ENCODE results near the gene ZNF624.
A peak's percentile ranks its signal among the peaks of the same experiment; 100 is the strongest.

The ZNF624 gene

DNA sequence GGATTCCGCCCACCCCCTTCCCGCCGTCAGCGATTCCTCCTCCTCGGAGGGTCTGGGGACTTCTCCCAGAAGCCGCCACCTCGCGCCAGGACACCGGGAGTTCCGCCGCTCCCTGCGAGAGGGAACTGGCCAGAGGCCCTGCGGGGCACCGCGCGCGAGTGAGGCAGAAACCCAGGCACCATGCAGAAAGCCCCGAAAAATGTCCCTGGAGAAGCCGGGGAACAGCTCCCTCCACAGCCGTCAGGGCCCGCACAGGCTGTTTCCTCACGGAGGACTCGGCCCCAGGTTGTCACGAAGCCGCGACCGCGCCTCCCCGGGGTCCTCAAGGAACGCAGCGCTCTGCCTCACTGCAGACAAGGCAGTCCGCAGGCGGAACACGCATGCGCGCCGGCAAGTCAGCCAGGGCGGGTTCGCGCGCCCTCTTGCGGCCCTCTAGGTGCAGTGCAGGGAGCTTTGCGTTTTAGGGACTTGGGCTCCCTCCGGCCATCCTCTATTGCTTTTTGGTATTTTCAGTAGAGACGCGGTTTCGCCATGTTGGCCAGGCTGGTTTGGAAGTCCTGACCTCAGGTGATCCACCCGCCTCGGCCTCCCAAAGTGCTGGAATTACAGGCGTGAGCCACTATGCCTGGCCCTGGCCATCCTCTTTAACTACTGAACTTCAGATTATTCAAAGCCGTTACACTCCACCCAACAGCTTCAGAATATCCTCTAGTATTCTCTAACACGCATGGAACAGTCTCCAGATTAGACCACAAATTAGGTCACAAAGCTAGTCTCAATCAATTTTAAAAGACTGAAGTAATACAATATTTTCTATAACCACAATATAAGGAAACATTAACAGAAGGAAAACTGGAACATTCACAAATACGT is 64.3 kb downstream of the ZNF624 start:
- peak; percentile 93 for DNase-seq

DNA sequence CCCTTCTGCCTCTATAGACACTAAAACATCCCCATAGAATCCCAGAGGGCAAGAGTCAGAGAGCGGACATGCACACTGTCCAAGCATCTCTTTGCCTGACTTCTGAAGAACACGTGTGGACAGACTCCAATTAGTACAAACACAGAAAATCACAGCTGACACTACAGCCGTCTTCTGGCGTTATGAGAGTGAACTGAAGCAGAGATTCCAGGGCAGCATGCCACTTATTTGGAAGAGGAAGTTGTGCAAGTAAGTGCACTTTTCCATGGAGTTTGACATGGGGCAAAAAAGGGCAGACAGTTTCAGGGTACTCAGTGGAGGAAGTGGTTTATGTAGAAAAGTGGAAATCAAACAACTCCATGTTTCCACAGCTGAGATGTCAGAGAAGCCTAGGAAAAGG is 67.9 kb downstream of the ZNF624 start:
- no peak for DNase-seq

DNA sequence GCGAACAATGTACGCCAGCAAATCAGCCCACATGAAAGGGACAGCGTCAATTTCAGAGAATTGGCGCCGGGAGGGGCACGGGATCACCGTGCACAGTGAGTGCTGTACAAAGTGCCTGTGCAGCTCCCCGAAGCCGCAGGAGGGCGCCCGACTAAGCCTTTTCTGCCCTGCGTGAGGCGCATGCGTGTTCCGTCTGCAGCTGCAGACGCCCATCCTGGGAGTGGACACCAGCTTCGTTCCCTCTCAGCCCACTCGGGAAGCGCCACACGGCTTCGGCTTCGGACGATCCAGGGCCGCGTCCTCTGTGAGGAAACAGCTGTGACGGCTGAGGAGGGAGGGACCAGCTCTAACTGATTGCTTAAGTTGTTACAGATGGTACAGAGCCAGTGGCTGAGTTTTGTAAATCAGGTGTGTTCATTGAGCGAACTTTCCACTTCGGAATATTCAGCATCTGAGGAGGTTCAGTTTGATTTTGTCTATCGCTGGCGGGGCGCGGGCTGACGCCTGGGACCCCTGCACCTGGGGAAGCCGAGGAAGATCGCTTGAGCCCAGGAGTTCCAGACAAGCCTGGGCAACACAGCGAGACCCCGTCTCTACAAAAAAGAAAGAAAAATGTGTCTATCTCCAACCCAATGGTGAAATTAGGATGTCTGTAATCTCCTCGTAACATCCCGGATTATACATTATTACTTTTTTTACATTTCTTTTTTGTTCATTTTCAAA is 69.2 kb downstream of the ZNF624 start:
- DNase-seq = peak; percentile 87

DNA sequence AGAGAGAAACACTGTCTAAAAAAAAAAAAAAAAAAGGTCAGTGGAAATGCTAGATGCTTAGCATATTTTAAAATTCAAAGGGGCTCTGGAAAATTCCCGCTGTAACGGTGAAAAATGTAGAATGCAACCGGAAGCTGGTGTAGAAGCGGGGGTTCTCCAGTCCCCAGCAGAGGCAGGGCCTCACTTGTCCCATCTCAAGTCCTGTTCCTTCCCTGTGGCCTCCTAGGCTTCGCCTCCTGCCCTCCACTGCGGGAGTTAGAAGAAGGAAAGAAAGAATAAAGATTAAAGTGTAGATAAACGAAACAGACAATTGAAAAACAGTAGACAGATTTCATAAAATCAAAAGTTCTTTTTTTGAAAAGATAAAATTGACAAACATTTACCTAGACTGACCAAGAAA is 69.9 kb downstream of the ZNF624 start:
- DNase-seq = no peak

DNA sequence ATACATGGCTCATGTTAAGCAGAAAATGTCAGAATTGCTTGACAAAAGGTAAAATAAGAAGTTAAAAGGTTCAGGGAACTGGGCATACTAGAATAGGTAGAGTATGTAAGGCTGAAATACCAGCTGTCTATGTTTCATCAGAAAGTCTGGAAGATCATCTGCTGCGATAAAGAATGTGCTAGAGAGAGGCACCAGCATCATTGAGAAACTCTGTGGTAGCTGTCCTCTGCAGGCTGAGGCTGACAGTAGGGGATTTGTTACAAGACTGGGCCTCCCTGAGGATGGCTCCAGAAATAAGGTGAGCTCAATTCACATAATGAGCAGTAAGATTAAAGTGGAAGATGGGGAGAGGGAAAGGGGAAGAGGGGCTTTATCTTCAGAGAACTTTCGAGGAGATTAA is 80.2 kb downstream of the ZNF624 start:
- DNase-seq = no peak
